ENCODE data around the gene TNFRSF12A.
"Not testable (repeated sequence)": the region's sequence is repeated elsewhere in the genome, so short reads cannot be mapped to it uniquely, and the experiment has no call there.

TNFRSF12A gene

DNA sequence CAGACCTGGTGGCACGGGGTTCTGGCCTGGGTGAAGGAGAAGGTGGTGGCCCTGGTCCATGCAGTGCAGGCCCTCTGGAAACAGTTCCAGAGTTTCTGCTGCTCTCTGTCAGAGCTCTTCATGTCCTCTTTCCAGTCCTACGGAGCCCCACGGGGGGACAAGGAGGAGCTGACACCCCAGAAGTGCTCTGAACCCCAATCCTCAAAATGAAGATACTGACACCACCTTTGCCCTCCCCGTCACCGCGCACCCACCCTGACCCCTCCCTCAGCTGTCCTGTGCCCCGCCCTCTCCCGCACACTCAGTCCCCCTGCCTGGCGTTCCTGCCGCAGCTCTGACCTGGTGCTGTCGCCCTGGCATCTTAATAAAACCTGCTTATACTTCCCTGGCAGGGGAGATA is 49.0 kb downstream of the TNFRSF12A start:
- H3K4me1 ChIP-seq (ENCODE audit: control extremely low read depth in 1 of 4, control insufficient read depth in 4 of 4, insufficient read depth in 4 of 4, low read length in 3 of 4), result peaks cover 0 to 53% (median 18%) of the 10 kb centered on the region in 4 experiments
- DNase-seq; POLR2A ChIA-PET; H3K9me3 ChIP-seq (ENCODE audit: control extremely low read depth in 1 of 5, control insufficient read depth in 4 of 5, insufficient read depth in 2 of 5, low read depth in 1 of 5, low read length in 4 of 5); H3K27me3 ChIP-seq (replicated peaks in 2 of 5; ENCODE audit: control insufficient read depth in 4 of 5, insufficient read depth in 5 of 5, low read length in 4 of 5); H3K4me3 ChIP-seq (ENCODE audit: control insufficient read depth in 1 of 7, extremely low read depth in 1 of 7, insufficient read depth in 4 of 7, low read depth in 2 of 7, low read length in 6 of 7); H3K27ac ChIP-seq (ENCODE audit: insufficient read depth in 1 of 2, low read depth in 1 of 2, low read length in 2 of 2, poor library complexity in 1 of 2, severe bottlenecking in 2 of 2); H3K36me3 ChIP-seq (ENCODE audit: control insufficient read depth in 4 of 4, insufficient read depth in 4 of 4, low read length in 3 of 4): not testable (repeated sequence)
- CTCF ChIA-PET, result interaction anchor here (1.5 kb wide), 1 partner anchor 62 kb away, joined by 3 read pairs; no protein-coding TSS in a partner anchor
- 93% methylated on average over 10 of the region's 11 CpGs for WGBS (ENCODE audit: insufficient coverage)

DNA sequence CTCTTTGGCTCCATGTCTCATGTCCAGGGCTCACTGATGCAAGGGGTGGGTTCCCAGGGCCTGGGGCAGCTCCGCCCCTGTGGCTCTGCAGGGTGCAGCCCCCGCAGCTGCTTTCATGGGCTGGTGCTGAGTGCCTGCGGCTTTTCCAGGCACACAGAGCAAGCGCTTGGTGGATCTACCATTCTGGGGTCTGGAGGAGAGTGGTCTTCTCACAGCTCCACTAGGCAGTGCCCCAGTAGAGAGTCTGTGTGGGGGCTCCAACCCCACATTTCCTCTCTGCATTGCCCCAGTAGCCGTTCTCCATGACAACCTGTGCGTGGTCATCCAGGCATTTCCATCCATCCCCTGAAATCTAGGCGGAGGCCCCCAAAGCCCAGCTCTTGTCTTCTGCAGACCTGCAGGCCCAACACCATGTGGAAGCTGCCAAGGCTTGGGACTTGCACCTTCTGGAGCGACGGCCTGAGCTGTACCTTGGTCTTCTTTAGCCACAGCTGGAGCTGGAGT is 50.5 kb downstream of the TNFRSF12A start:
- POLR2A ChIA-PET, result no interaction called here
- Histone ChIP-seq H3K27ac (ENCODE audit: insufficient read depth in 1 of 2, low read depth in 1 of 2, low read length in 2 of 2, poor library complexity in 1 of 2, severe bottlenecking in 2 of 2) (no peak overlapping the region), H3K4me1 (ENCODE audit: control extremely low read depth in 1 of 4, control insufficient read depth in 4 of 4, insufficient read depth in 4 of 4, low read length in 3 of 4) (peaks cover 0 to 63% (median 32%) of the 10 kb centered on the region in 4 experiments), H3K36me3 (ENCODE audit: control insufficient read depth in 4 of 4, insufficient read depth in 4 of 4, low read length in 3 of 4) (no peaks in the 10 kb centered on the region), H3K27me3 (replicated peaks in 2 of 5; ENCODE audit: control insufficient read depth in 4 of 5, insufficient read depth in 5 of 5, low read length in 4 of 5) (no peaks in the 10 kb centered on the region), H3K9me3 (ENCODE audit: control extremely low read depth in 1 of 5, control insufficient read depth in 4 of 5, insufficient read depth in 2 of 5, low read depth in 1 of 5, low read length in 4 of 5) (no peaks in the 10 kb centered on the region), H3K4me3 (ENCODE audit: control insufficient read depth in 1 of 7, extremely low read depth in 1 of 7, insufficient read depth in 4 of 7, low read depth in 2 of 7, low read length in 6 of 7) (no peak overlapping the region)
- CTCF ChIA-PET, result interaction anchor here (0.7 to 1.4 kb wide), 5 partner anchors 11 to 96 kb away, joined by 3 read pairs; no protein-coding TSS in a partner anchor
- no peak for DNase-seq
- WGBS (ENCODE audit: insufficient coverage), result 97% methylated on average over 7 of the region's 9 CpGs

DNA sequence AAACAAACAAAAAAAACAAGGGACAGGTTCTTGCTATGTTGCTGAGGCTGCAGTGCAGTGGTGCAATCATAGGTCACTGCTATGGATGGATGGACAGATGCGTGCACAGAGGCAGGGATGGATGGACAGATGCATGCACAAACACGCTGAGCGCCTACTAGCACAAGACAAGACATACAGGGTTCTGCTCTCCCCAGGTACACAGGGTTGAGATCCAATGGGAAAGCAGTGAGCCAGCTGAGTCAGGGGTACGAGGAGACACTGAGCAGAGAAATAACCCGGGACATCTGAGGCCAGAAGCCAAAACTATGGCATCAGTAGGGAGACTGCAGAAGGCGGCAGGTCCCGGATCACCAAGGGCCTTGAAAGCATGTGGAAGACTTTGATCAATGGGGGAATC is 51.5 kb downstream of the TNFRSF12A start:
- Histone ChIP-seq H3K27ac (ENCODE audit: insufficient read depth in 1 of 2, low read depth in 1 of 2, low read length in 2 of 2, poor library complexity in 1 of 2, severe bottlenecking in 2 of 2) (no peak overlapping the region), H3K36me3 (ENCODE audit: control insufficient read depth in 4 of 4, insufficient read depth in 4 of 4, low read length in 3 of 4) (no peaks in the 10 kb centered on the region), H3K9me3 (ENCODE audit: control extremely low read depth in 1 of 5, control insufficient read depth in 4 of 5, insufficient read depth in 2 of 5, low read depth in 1 of 5, low read length in 4 of 5) (peaks cover 0 to 2% (median 0%) of the 10 kb centered on the region in 5 experiments), H3K4me1 (ENCODE audit: control extremely low read depth in 1 of 4, control insufficient read depth in 4 of 4, insufficient read depth in 4 of 4, low read length in 3 of 4) (peaks cover 0 to 71% (median 41%) of the 10 kb centered on the region in 4 experiments), H3K27me3 (replicated peaks in 2 of 5; ENCODE audit: control insufficient read depth in 4 of 5, insufficient read depth in 5 of 5, low read length in 4 of 5) (no peaks in the 10 kb centered on the region), H3K4me3 (ENCODE audit: control insufficient read depth in 1 of 7, extremely low read depth in 1 of 7, insufficient read depth in 4 of 7, low read depth in 2 of 7, low read length in 6 of 7) (no peak overlapping the region)
- ChIA-PET CTCF (no interaction called here), POLR2A (no interaction called here)
- no peak for DNase-seq
- WGBS (ENCODE audit: insufficient coverage), result 98% methylated on average over 7 of the region's 7 CpGs
